ENCODE measurements around the gene YKT6.

Gene YKT6

GRCh38 chr7:44220358-44221112 lies 19.8 kb downstream of the YKT6 start:
- peaks cover 41% of the 10 kb centered on the region for H3K4me1 ChIP-seq (ENCODE audit: control insufficient read depth, insufficient read depth, low read length)
- H3K9ac ChIP-seq (ENCODE audit: low read length) = no peak overlapping the region
- no peaks in the 10 kb centered on the region for H3K36me3 ChIP-seq (ENCODE audit: control insufficient read depth, insufficient read depth, low read length)
- H3K27ac ChIP-seq (ENCODE audit: low read depth, low read length) = no peak overlapping the region
- no peaks in the 10 kb centered on the region for H3K9me3 ChIP-seq (ENCODE audit: control insufficient read depth, insufficient read depth, low read depth, low read length)
- no peak overlapping the region for H3K4me3 ChIP-seq (ENCODE audit: low read depth, low read length)
- no peaks in the 10 kb centered on the region for H3K27me3 ChIP-seq (ENCODE audit: control insufficient read depth, insufficient read depth, low read length)

- no peaks in the 10 kb centered on the region for H3K36me3 ChIP-seq (ENCODE audit: control insufficient read depth, insufficient read depth, low read length)
- no peak overlapping the region for H3K4me3 ChIP-seq (ENCODE audit: low read depth, low read length)
- no peaks in the 10 kb centered on the region for H3K27me3 ChIP-seq (ENCODE audit: control insufficient read depth, insufficient read depth, low read length)
- H3K4me1 ChIP-seq (ENCODE audit: control insufficient read depth, insufficient read depth, low read length) = peaks cover 41% of the 10 kb centered on the region
- H3K27ac ChIP-seq (ENCODE audit: low read depth, low read length) = no peak overlapping the region
- no peaks in the 10 kb centered on the region for H3K9me3 ChIP-seq (ENCODE audit: control insufficient read depth, insufficient read depth, low read depth, low read length)
- H3K9ac ChIP-seq (ENCODE audit: low read length) = no peak overlapping the region
Measured at GRCh38 chr7:44221231-44221791, 20.5 kb downstream of the YKT6 start.

DNA sequence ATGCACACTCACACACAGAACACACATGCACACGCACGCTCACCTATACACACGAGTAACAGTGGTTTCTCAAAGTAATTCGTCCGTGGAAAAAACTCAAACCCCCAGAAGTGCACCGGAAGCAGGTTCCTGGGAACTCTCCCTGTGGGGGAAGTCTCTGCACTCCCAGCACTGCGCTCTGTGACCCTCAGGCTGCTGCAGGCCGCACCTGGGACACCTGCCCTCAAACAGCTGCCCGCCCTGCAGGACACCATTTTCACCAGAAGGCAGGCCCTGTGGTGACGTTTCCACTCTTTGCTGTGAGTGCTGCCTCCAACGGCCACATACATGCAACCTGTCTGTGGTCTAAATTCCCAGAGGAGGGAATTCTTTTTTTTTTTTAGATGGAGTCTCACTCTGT lies 21.3 kb downstream of the YKT6 start:
- Histone ChIP-seq H3K9ac (ENCODE audit: low read length) (no peak overlapping the region), H3K27ac (ENCODE audit: low read depth, low read length) (no peak overlapping the region), H3K9me3 (ENCODE audit: control insufficient read depth, insufficient read depth, low read depth, low read length) (no peaks in the 10 kb centered on the region), H3K4me1 (ENCODE audit: control insufficient read depth, insufficient read depth, low read length) (peaks cover 41% of the 10 kb centered on the region), H3K36me3 (ENCODE audit: control insufficient read depth, insufficient read depth, low read length) (no peaks in the 10 kb centered on the region), H3K4me3 (ENCODE audit: low read depth, low read length) (no peak overlapping the region), H3K27me3 (ENCODE audit: control insufficient read depth, insufficient read depth, low read length) (no peaks in the 10 kb centered on the region)

- Histone ChIP-seq H3K9ac (ENCODE audit: low read length) (no peak overlapping the region), H3K36me3 (ENCODE audit: control insufficient read depth, insufficient read depth, low read length) (no peaks in the 10 kb centered on the region), H3K27ac (ENCODE audit: low read depth, low read length) (no peak overlapping the region), H3K4me1 (ENCODE audit: control insufficient read depth, insufficient read depth, low read length) (peaks cover 38% of the 10 kb centered on the region), H3K9me3 (ENCODE audit: control insufficient read depth, insufficient read depth, low read depth, low read length) (no peaks in the 10 kb centered on the region), H3K27me3 (ENCODE audit: control insufficient read depth, insufficient read depth, low read length) (no peaks in the 10 kb centered on the region), H3K4me3 (ENCODE audit: low read depth, low read length) (no peak overlapping the region)
Measured at GRCh38 chr7:44222776-44223261, 22.0 kb downstream of the YKT6 start.

DNA sequence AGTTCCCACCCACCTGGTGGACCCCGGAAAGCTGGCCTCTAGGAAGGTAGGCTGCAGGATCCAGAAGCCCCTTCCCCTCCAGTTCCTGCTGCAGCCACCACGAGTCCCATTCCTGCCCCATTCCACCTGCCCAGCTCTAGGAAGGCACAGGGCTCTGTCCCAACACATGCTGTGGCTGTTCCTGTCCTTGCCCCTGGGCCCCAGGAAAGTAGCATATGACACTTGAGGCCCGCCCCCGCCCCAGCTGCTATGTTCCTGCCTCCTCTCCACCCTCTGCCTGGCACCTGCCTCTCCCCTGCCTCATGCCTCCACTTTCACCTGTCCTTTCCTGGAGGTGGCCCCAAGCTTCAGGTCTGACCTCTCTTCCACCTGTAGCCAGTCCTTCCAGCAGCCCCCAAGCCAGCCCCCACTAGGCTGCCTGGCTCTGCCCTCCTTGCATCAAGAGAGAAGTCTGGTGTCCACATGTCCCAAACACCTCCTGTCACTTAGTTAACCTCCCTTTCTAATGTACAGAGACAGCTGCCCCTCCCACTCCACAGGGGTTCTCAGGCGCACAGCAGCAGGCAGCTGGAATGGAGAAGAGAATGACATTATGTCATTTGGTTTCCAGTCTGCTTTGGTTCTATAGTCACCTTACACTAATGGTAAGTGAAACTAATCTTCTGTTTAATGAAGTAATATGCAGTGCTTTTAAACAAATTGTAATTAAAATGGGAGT lies 22.7 kb downstream of the YKT6 start:
- Histone ChIP-seq H3K9me3 (ENCODE audit: control insufficient read depth, insufficient read depth, low read depth, low read length) (no peaks in the 10 kb centered on the region), H3K27me3 (ENCODE audit: control insufficient read depth, insufficient read depth, low read length) (no peaks in the 10 kb centered on the region), H3K27ac (ENCODE audit: low read depth, low read length) (no peak overlapping the region), H3K4me3 (ENCODE audit: low read depth, low read length) (no peak overlapping the region), H3K9ac (ENCODE audit: low read length) (no peak overlapping the region), H3K36me3 (ENCODE audit: control insufficient read depth, insufficient read depth, low read length) (no peaks in the 10 kb centered on the region), H3K4me1 (ENCODE audit: control insufficient read depth, insufficient read depth, low read length) (peaks cover 31% of the 10 kb centered on the region)

GRCh38 chr7:44224080-44224973 lies 23.5 kb downstream of the YKT6 start:
- Histone ChIP-seq H3K9me3 (ENCODE audit: control insufficient read depth, insufficient read depth, low read depth, low read length) (no peaks in the 10 kb centered on the region), H3K4me1 (ENCODE audit: control insufficient read depth, insufficient read depth, low read length) (peaks cover 26% of the 10 kb centered on the region), H3K27ac (ENCODE audit: low read depth, low read length) (no peak overlapping the region), H3K36me3 (ENCODE audit: control insufficient read depth, insufficient read depth, low read length) (no peaks in the 10 kb centered on the region), H3K27me3 (ENCODE audit: control insufficient read depth, insufficient read depth, low read length) (no peaks in the 10 kb centered on the region), H3K9ac (ENCODE audit: low read length) (no peak overlapping the region), H3K4me3 (ENCODE audit: low read depth, low read length) (no peak overlapping the region)

- no peaks in the 10 kb centered on the region for H3K27me3 ChIP-seq (ENCODE audit: control insufficient read depth, insufficient read depth, low read length)
- no peaks in the 10 kb centered on the region for H3K9me3 ChIP-seq (ENCODE audit: control insufficient read depth, insufficient read depth, low read depth, low read length)
- no peak overlapping the region for H3K27ac ChIP-seq (ENCODE audit: low read depth, low read length)
- H3K36me3 ChIP-seq (ENCODE audit: control insufficient read depth, insufficient read depth, low read length) = no peaks in the 10 kb centered on the region
- H3K9ac ChIP-seq (ENCODE audit: low read length) = no peak overlapping the region
- peaks cover 26% of the 10 kb centered on the region for H3K4me1 ChIP-seq (ENCODE audit: control insufficient read depth, insufficient read depth, low read length)
- no peak overlapping the region for H3K4me3 ChIP-seq (ENCODE audit: low read depth, low read length)
Measured at GRCh38 chr7:44224974-44225565, 24.3 kb downstream of the YKT6 start.

DNA sequence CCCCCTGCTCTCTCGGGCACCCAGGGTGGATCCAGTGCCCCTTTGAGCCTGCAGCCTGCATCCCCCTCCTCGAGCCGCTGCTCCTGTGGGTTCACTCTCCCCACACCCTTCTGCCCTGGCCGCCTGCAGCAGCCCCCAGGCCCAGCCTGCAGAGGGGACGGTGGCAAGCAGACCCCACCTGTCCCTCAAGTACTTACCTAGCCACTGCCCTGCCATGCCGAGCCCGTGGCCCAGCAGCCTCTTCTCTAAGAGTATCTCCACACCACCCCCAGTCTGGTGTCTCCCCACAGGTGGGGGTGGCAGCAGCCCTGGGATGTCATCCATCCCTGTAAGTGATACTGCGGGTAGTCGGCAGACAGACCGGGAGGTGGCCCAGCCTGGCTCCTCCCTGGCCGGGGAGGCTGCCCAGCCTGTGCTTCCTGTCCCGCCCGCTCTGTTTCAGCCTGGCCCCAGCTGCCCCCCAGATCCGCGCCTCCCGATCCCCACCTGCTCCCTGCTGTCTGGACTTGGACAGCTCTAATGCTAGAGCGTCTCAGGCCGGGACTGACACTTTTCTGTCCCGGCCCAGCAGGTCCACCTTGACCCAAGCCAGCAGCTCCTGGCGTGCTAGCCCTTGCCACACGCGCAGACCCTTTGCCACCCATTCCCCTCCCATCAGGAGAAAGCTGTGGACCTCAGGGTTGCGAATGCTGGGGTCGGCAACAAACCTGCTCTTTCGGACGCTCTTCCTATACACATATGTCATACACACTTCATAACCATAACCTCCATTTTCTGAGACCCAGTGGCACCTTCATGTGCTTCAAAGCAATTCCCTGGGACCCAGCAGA lies 25.0 kb downstream of the YKT6 start:
- peaks cover 26% of the 10 kb centered on the region for H3K4me1 ChIP-seq (ENCODE audit: control insufficient read depth, insufficient read depth, low read length)
- no peak overlapping the region for H3K27ac ChIP-seq (ENCODE audit: low read depth, low read length)
- no peak overlapping the region for H3K9ac ChIP-seq (ENCODE audit: low read length)
- H3K27me3 ChIP-seq (ENCODE audit: control insufficient read depth, insufficient read depth, low read length) = no peaks in the 10 kb centered on the region
- no peak overlapping the region for H3K4me3 ChIP-seq (ENCODE audit: low read depth, low read length)
- no peaks in the 10 kb centered on the region for H3K9me3 ChIP-seq (ENCODE audit: control insufficient read depth, insufficient read depth, low read depth, low read length)
- H3K36me3 ChIP-seq (ENCODE audit: control insufficient read depth, insufficient read depth, low read length) = no peaks in the 10 kb centered on the region

- H3K9ac ChIP-seq (ENCODE audit: low read length) = no peak overlapping the region
- H3K36me3 ChIP-seq (ENCODE audit: control insufficient read depth, insufficient read depth, low read length) = no peaks in the 10 kb centered on the region
- no peak overlapping the region for H3K4me3 ChIP-seq (ENCODE audit: low read depth, low read length)
- no peaks in the 10 kb centered on the region for H3K9me3 ChIP-seq (ENCODE audit: control insufficient read depth, insufficient read depth, low read depth, low read length)
- no peak overlapping the region for H3K27ac ChIP-seq (ENCODE audit: low read depth, low read length)
- H3K4me1 ChIP-seq (ENCODE audit: control insufficient read depth, insufficient read depth, low read length) = peaks cover 21% of the 10 kb centered on the region
- H3K27me3 ChIP-seq (ENCODE audit: control insufficient read depth, insufficient read depth, low read length) = no peaks in the 10 kb centered on the region
Measured at GRCh38 chr7:44226396-44226753, 25.6 kb downstream of the YKT6 start.

DNA sequence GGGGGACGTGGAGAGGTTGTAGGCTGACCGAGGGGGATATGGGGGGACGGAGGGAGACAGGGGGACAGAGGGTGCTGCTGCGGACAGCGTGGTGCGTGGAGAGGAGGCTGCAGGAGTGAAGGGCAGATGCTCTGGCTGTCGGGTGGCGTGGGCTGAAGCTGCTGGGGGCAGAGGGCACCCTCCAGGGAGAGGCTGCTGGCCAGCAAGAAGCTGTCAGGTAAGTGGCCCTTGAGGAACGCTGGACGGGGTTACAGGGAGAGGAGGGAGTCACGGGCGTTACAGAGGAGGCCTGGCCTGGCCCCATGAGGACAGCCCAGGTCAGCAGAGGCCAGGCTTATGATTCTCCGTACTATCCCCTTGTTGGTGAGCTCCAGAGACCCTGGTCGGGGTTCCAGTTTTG lies 27.1 kb downstream of the YKT6 start:
- Histone ChIP-seq H3K4me1 (ENCODE audit: control insufficient read depth, insufficient read depth, low read length) (peaks cover 19% of the 10 kb centered on the region), H3K4me3 (ENCODE audit: low read depth, low read length) (no peak overlapping the region), H3K9me3 (ENCODE audit: control insufficient read depth, insufficient read depth, low read depth, low read length) (no peaks in the 10 kb centered on the region), H3K36me3 (ENCODE audit: control insufficient read depth, insufficient read depth, low read length) (no peaks in the 10 kb centered on the region), H3K27me3 (ENCODE audit: control insufficient read depth, insufficient read depth, low read length) (no peaks in the 10 kb centered on the region), H3K27ac (ENCODE audit: low read depth, low read length) (no peak overlapping the region), H3K9ac (ENCODE audit: low read length) (no peak overlapping the region)
